Gastrocnemius medialis (tissue), 4 donors: ENCODE results near the gene MOG.

Source experiments
- CTCF ChIP-seq, 5 experiments: fragments of 450-650 bp in 3 of 5; fragments of 200-600 bp in 2 of 5; sonication (generic) in 2 of 5; IDR thresholded peaks in 4 of 5; conservative IDR thresholded peaks in 1 of 5; 1 replicate in 4 of 5; 2 replicates in 1 of 5; pipeline ENCODE4 v1.5.1; 2016 to 2019; ENCODE audit warnings: antibody characterized with exemption in 5 of 5, mild to moderate bottlenecking in 3 of 5, moderate library complexity in 3 of 5
- POLR2A ChIP-seq, 2 donors: fragments of 450-650 bp; IDR thresholded peaks; one replicate each; pipeline ENCODE4 v1.6.1; 2017; ENCODE audit warnings: antibody characterized with exemption in 2 of 2, mild to moderate bottlenecking in 2 of 2, moderate library complexity in 2 of 2

- TF ChIP-seq POLR2A (IDR thresholded peaks at IDR 0.05) (no peak), CTCF (IDR thresholded peaks at IDR 0.05 in 4 of 5, conservative IDR thresholded peaks at IDR 0.05 in 1 of 5) (peak in 1 of 5 experiments; percentile 27)
Measured at GRCh38 chr6:29647927-29648642, 8.8 kb upstream of the MOG start.
